GM18511 (cell line): ENCODE measurements around the gene TRERF1.
"Not testable (repeated sequence)": the region's sequence is repeated elsewhere in the genome, so short reads cannot be mapped to it uniquely, and the experiment has no call there.

Experiments used
- ATAC-seq: cut with Tn5 transposase; IDR thresholded peaks from one replicate; pipeline ENCODE4 v1.9.1; 2021; ENCODE audit warnings: mild to moderate bottlenecking, moderate library complexity; ENCODE audit not compliant: unreplicated experiment

TRERF1 gene

DNA sequence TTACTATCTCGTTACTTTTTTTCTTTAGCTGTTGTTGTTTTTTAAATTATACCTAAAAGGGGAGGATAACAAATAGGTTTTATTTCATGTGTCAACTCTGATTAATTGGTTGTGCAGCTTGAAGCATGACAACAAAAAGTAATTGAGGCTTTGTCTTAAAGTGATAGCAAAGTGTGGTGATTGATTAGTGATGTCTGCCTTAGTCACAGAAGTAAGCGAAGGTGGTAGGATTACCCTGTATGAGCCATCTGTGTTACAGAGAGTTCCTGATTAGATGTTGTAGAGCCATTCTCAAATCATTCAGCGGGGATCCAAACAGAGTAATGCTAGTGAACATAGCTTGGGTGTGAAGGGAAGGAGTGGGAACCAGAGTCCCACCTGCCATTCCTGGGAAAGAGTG, 219.7 kb downstream of the TRERF1 start:
- ATAC-seq, result no peak

DNA sequence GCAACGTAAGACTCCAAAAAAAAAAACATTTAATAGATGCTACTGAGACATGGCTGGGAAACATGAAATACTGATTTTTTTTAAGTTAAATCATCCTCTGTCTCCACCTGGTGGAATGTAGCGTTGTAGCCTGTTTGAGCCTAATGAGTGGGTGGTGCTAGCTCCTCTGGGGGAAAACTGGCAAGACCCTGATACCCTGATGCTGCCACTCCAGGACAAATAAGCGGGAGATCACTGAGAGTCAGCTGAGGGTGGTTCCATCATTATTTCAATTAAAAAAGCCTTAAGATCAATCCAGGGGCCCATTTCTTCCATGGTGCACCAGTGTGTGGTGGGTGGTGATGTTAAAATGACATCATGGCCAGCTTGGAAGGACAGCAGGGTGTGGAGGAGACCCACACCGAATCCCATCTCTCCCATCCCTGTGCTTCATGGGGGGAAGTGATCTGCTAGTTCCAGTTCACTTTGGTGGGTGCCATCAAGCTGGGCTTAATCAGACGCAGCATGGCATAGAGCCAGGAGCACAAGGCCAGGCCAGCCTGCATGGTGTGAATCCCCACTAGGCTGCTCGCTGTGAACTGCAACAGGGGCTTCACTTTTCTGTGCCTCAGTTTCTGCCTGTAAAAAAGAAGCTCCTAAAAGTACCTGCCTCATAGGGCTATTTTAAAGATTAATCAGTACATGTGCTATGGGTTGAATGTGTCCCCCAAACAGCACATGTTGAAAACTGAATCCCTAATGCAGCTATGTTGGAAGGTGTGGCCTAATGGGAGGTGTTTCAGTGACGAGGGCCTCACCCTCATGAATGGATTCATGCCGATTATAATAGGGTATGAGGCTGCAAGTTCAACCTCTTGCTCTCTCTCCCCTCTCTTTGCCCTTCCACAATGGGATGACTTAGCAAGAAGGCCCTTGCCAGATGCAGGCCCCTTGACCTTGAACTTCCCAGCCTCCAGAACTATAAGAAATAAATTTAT, 221.1 kb downstream of the TRERF1 start:
- ATAC-seq, result no peak

GRCh38 chr6:42229506-42230119, 222.1 kb downstream of the TRERF1 start:
- ATAC-seq, result no peak

GRCh38 chr6:42228305-42228704, 223.4 kb downstream of the TRERF1 start:
- no peak for ATAC-seq

DNA sequence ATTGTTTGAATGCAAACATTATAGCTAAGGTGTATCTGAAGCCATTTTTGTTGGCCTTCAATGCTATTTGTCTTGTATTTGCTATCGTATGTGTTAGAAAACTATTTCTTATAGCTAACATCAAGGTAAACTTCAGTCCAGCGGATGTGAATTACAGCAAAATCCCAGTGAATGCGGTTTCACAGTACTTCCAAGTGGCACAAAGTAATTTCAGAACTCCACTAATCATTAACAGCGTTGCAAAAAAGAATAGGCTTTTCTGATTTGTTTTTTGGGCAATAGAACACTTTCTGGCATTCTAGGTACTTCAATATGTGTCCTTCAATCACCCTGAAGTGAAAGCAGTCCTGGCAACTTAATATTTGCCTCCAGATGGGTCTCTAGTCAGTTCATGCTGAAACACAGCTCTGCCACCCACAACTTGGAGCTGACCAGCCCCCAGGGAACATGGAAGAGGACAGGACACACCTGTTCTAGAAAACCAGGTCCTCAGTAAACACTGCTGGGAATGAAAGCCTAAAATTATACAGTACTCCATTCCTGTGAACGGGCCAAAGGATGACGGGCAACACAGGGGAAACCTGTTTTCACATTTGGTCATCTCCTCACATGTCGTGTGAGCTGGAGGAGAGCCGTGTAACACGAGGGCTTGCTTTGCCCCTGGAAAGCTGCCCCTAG, 224.4 kb downstream of the TRERF1 start:
- no peak for ATAC-seq

- ATAC-seq, result no peak
Observed at GRCh38 chr6:42226645-42227143, 225.0 kb downstream of the TRERF1 start.

GRCh38 chr6:42226161-42226611, 225.5 kb downstream of the TRERF1 start:
- no peak for ATAC-seq

DNA sequence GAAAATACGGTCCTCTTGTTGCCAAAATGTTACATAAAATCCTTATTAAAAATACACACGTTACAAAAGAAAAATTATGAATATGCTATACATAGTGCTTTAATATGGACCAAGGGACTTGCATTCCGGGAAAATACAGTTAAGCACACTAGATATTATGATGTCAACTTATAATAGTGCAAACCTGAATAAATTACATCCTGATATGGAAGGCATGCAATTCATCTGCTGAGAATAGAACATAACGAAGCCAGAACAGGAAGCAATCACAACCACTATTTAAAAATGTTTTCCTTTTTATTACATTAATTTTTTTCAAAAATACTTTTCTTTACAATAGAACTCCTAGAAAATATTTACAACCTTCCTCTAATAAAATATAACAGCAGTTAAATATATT, 226.3 kb downstream of the TRERF1 start:
- ATAC-seq, result no peak

GRCh38 chr6:42225029-42225339, 226.7 kb downstream of the TRERF1 start:
- ATAC-seq, result no peak

DNA sequence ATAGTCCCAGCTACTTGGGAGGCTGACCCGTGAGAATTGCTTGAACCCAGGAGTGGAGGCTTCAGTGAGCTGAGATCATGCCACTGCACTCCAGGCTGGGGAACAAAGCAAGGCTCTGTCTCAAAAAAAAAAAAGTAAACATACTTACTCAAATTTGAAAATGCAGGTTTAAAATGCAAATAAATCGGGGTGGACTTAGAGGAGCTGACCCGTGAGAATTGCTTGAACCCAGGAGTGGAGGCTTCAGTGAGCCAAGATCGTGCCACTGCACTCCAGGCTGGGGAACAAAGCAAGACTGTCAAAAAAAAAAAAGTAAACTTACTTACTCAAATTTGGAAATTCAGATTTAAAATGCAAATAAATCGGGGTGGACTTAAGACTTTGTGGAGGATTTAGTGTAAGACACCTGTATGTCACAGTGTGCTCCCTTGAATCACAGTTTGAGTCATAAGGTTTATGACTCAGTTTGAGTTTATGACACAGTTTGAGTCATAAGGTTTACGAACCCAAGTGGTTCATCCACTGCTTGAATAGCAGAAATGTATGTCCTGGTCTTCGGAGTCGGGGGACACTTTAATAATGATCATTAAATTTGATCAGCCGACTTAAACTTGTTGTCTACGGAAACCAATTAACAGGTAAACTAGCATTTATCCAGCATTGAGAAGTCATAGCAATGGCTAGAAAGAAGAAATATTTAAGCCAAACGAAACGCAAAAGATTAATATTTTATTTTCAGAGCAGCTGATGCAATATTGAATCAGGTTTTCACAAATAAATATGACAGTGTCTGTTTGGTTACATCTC, 227.3 kb downstream of the TRERF1 start:
- ATAC-seq, result peak; percentile 91

GRCh38 chr6:42222448-42222847, 229.3 kb downstream of the TRERF1 start:
- ATAC-seq, result no peak

- ATAC-seq, result no peak
Observed at GRCh38 chr6:42221546-42221945, 230.2 kb downstream of the TRERF1 start.

DNA sequence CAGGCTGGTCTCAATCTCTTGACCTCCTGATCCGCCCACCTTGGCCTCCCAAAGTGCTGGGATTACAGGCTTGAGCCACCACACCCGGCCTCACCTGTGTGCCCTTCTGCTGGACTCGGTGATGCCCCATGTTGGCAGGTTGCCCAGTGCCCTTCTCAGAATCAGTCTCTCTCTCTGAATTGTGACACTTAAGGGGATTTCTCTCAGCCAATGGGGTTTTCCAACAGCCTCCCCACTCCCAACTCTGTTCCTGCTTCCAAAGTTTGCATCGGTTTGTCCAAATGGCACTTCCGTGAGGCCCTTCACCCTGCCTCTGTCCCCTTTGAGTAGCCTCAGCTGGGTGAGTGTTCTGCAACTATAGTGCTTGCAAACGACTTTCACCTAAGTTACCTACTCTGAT, 230.9 kb downstream of the TRERF1 start:
- ATAC-seq, result no peak

GRCh38 chr6:42217519-42218367, 234.0 kb downstream of the TRERF1 start, which contains the start of gene MRPS10:
Gene MRPS10 (minus strand): TSS chr6:42217861. CDS start chr6:42217849, 12 bp downstream.
- peak; percentile 97 for ATAC-seq

GRCh38 chr6:42217157-42217518, 234.6 kb downstream of the TRERF1 start:
- ATAC-seq, result no peak

GRCh38 chr6:42216495-42216894, 235.2 kb downstream of the TRERF1 start:
- ATAC-seq, result not testable (repeated sequence)

- ATAC-seq, result no peak
Observed at GRCh38 chr6:42212442-42212841, 239.3 kb downstream of the TRERF1 start.

- ATAC-seq, result peak; percentile 59
Observed at GRCh38 chr6:42211726-42212125, 240.0 kb downstream of the TRERF1 start.

DNA sequence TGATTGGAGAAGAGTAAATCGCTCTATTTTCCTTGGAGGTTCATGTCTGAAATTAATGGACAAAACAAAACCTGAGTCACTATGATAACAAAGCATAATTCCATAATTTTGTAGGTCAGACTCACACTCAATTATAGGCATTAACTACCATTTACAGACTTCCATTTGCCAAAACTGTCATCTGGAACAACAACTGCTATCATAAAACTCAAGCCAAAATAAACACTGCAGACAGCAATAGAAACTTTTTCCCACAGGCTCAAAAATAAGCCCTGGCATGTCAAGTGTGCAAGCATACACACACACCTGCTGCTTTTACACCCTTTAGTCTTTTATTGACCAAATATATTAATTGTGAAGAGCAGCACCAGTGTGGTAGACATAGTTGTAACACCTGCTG, 241.2 kb downstream of the TRERF1 start:
- no peak for ATAC-seq

DNA sequence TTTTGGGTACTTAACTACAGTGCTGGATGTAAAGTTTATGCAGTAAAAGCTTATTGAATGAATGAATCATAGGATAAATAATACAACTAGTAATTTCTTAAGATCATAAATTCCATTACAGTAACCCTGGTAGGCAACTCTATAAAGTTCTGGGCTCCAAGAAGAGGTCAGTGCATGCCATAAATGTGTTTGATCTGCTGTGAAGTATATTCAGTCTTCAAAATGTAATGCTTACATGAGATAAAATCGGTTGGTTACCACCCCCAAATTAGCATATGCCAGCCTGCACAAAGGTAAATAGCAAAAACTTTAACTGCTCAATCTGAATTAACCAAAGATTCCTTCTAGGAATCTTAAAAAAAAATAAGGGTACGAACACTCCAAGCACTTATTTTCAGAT, 244.2 kb downstream of the TRERF1 start:
- not testable (repeated sequence) for ATAC-seq
